GM19372 (cell line): ENCODE data around the gene THAP9.
"Not testable (repeated sequence)": the region's sequence is repeated elsewhere in the genome, so short reads cannot be mapped to it uniquely, and the experiment has no call there.

Source experiments
- ATAC-seq: cut with Tn5 transposase; IDR thresholded peaks from one replicate; pipeline ENCODE4 v1.9.1; 2021; ENCODE audit warnings: mild to moderate bottlenecking, low read depth, moderate library complexity; ENCODE audit not compliant: unreplicated experiment

Gene THAP9

DNA sequence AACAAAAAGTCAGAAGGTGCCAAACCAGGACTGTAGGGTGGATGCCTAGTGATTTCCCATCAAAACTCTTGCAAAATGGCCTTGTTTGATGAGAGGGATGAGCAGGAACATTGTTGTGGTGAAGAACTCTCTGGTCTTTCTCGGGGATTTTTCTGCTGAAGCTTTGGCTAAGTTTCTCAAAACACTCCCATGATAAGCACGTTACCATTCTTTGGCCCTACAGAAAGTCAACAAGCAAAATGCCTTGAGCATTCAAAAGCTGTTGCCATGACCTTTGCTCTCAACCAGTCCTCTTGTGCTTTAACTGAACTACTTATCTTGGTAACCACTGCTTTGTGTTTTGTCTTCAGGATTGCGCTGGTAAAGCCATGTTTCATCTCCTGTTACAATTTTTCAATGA lies 6.6 kb upstream of the THAP9 start:
- ATAC-seq, result no peak

- ATAC-seq, result no peak
Observed at GRCh38 chr4:82896755-82897154, 3.8 kb upstream of the THAP9 start.

DNA sequence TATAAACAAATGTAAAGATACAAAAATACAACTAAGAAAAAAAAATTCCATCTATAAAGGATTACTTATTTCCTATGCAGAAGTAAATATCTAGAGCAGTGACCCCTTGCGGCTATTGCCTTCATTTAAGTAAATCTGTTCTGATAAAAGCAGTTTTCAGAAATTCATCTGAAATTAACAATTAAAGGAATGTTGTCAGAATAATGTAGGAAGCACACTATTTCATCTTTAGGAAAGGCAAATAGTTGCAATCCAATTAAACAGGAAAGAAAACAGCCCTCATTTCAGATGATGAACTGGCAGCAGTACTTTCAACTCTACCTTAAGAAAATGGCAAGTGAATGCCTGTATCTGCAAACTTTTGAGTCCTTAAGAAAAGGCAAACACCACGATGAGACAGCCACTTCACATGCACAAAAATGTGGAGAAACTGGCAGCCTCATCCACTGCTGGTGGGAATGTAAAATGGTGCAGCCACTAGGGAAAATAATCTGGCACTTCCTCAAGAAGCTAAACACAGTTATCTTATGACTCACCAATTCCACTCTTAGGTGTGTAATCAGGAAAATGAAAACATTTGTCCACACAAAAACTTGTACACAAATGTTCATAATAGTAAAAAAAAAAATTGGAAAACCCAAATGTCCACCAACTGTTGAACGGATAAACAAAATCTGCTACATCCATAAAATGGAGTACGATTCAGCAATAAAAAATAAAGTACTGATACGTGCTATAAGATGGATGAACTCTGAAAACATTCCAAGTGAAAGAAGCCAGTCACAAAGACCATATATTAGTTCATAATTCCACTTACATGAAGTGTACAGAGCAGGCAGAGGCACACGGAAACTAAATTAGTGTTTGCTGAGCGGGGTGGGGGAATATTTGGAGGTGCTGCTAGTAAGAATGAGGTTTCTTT lies 2.0 kb upstream of the THAP9 start:
- ATAC-seq, result no peak

- ATAC-seq, result no peak
Observed at GRCh38 chr4:82899374-82900065, 1.0 kb upstream of the THAP9 start.

DNA sequence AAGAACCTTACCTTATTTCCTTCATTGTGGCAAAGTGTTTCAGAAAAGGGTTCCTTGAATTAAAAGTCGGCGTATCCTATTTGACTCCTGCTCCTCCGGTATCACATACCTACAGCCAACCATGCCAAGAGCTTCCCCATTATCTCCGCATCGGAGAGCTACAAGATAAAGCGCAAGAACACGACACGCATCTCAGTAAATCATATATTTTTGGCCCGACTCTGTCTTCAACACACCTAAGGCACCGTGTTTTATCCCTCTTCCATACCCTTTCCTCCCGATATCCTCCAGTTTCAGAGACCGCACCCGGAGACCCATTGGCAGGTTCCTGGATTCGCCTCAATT lies 497 bp upstream of the THAP9 start:
- ATAC-seq, result peak; percentile 2

GRCh38 chr4:82901183-82901718 lies 716 bp downstream of the THAP9 start:
- no peak for ATAC-seq

DNA sequence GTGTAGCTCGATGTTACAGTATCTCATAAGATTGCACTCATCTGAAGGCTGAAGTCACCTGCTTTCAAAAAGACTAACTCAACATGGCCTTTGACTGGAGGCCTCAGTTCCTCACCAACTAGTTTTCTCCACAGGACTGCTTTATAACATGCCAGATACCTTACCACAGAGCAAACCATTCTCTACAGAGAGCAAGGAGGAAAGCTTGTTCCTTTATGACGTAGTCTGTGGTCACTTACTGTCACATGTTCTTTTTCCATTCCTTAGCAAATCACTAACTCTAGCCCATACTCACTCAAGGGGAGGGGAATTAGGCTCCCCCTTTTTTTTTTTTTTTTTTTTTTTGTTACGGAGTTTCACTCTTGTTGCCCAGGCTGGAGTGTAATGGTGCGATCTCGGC lies 3.2 kb downstream of the THAP9 start:
- no peak for ATAC-seq

GRCh38 chr4:82905205-82905604 lies 4.7 kb downstream of the THAP9 start:
- ATAC-seq, result peak; percentile 31

- ATAC-seq, result no peak
Observed at GRCh38 chr4:82906469-82906868, 5.9 kb downstream of the THAP9 start.

DNA sequence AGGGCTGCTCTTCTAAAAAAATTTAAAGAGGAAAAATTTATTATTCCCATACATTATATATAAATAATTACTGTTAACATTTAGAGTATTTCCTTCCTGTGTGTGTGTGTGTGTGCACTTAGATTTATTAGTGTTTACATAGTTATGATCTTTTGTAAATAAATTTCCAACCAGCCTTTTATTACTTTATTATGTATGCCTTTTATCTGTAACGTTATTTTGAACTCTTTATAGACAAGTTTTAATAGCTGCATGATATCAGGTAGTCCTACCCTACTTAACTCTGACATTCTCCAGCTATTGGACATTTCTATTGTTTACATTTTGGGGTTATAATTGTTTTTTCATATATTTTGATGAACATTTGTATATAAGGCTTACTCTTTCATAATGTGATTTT lies 8.8 kb downstream of the THAP9 start:
- no peak for ATAC-seq

- no peak for ATAC-seq
Observed at GRCh38 chr4:82913305-82913704, 12.8 kb downstream of the THAP9 start.

GRCh38 chr4:82913968-82914367 lies 13.4 kb downstream of the THAP9 start:
- not testable (repeated sequence) for ATAC-seq

DNA sequence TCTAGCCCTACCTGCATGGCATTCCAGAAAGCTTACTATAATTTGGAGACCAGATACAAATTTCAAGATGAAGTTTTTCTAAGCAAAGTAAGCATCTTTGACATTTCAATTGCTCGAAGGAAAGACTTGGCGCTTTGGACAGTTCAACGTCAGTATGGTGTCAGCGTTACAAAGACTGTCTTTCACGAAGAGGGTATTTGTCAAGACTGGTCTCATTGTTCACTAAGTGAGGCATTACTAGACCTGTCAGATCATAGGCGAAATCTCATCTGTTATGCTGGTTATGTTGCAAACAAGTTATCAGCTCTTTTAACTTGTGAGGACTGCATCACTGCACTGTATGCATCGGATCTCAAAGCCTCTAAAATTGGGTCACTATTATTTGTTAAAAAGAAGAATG lies 17.6 kb downstream of the THAP9 start:
- ATAC-seq, result no peak

DNA sequence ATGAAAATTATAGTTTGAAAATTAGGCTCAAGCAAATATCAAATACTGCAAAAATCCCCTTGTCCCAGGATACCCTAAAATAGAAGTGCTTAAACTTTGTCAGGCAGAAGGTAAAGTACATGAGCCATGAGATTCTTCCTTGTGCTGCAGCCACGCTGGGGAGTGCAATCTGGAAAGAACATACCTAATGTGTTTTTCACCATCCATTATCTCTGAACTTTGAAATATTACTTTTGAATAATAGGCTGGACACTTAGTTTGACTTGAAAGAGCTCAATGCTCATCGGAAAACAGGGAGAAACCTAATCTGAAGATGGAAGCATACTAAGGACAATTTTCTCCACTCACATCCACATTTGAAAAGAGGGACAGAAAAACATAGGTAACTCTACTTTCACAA lies 18.9 kb downstream of the THAP9 start:
- no peak for ATAC-seq

- ATAC-seq, result no peak
Observed at GRCh38 chr4:82921795-82922194, 21.3 kb downstream of the THAP9 start.

DNA sequence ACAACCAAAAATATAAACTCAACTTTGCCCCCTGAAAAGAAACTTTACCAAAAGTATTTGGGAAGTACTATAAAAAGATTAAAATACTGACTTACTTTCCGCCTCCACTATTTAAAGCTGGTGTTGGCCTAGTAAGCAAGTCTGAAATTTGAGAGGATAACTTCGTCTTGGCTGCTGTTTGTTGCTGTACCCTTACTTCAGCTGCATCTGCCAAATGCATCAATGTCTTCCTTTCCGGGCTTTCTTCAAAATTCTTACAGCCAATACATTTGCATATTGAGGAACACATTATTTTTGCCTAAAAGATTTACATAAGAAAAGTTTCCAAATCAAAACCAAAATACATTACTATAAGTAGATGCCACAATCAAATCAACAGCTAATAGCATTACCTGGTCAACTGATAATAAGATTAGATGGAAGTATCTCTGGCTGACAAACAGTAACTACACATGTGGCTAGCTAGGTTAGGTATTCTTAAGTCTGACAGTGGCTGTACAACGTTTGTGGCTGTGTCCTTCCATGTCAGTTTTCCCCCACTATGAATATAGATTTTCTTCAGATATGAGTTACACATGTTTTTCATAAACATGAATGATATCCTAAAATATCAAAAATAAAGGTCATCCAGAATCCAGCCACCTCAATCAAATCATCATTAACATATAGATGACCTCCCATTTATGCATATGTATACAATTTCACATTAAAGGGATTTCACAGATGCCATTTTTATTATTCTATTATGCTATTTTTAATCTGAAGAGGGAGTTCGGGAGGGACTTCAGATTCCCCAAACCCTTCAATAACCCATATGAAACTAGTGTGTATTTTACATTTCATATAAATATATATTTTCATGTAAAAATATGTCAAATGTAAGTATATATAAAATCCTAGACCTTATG lies 30.6 kb downstream of the THAP9 start:
- ATAC-seq, result no peak

DNA sequence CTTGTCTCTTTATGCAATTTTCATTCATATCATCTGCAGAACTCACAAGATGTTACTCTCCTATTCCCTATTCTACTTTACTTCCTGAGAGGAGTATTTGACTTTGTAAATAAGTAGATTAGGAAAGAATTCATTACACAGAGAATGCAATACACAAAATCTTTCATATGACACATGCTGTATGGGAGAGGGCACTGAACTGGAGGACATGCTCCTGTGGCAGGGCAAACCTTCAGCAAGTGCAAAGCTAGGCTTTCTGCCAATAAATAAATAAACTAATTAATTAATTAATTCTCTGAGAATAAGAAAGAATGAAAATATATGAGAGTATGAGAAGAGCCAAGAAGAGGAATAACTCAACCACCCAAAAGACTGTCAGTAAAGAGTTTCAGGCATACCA lies 33.9 kb downstream of the THAP9 start:
- no peak for ATAC-seq

- no peak for ATAC-seq
Observed at GRCh38 chr4:82939414-82939813, 38.9 kb downstream of the THAP9 start.

DNA sequence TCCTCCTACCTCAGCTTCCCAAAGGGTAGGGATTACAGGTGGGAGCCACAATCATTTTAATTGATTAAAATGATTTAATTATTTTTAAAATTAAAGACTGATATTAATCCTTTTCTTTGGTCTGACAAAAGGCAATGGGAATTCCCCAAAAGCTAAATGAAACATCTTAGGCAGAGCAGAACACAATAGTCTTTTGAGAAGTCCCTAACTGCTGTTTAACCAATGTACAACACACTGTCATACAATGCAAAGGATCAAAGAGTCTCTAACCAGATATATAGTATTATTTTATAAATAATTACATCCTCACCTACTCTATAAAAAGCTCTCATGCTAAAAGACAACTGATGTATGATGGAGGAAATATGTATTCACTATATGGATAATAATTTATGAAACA lies 47.0 kb downstream of the THAP9 start:
- no peak for ATAC-seq

GRCh38 chr4:82948647-82949204 lies 48.2 kb downstream of the THAP9 start:
- ATAC-seq, result no peak
